Small intestine (tissue), 7 donors: Measurements from ENCODE around the gene RASA3. TPM values are rescaled to one million over a fixed set of nuclear protein-coding genes. Genes with fewer than 3 reads are reported as not detected.

ENCODE experiments used
- DNase-seq, 2 donors: peaks; one replicate each; pipeline versions ENCODE4 v3.0.0 to v3.0.0-alpha.2; 2013
- FAIRE-seq: peaks from 2 replicates; lab custom pipeline; 2012; peaks lifted over from hg19 to GRCh38; lab: Jason Lieb, UNC
- H3K27ac ChIP-seq, 3 donors: one replicate each; pipeline ENCODE4 v1.5.1; 2013; ENCODE audit warnings: low read length in 2 of 3, mild to moderate bottlenecking in 2 of 3, control low read depth in 1 of 3, inconsistent platforms in 1 of 3, low read depth in 1 of 3, moderate library complexity in 1 of 3
- H3K27me3 ChIP-seq, 3 donors: one replicate each; pipeline ENCODE4 v1.6.1; 2013; ENCODE audit warnings: low read length in 3 of 3, inconsistent platforms in 1 of 3; ENCODE audit not compliant: control insufficient read depth in 3 of 3, insufficient read depth in 3 of 3
- H3K36me3 ChIP-seq, 3 donors: one replicate each; pipeline ENCODE4 v1.6.1; 2013; ENCODE audit warnings: low read length in 3 of 3, inconsistent platforms in 1 of 3, low read depth in 1 of 3, mild to moderate bottlenecking in 1 of 3, moderate library complexity in 1 of 3; ENCODE audit not compliant: control insufficient read depth in 3 of 3, insufficient read depth in 2 of 3
- H3K4me1 ChIP-seq, 3 donors: one replicate each; pipeline ENCODE4 v1.6.1; 2013; ENCODE audit warnings: low read length in 2 of 3, inconsistent platforms in 1 of 3, low read depth in 1 of 3, mild to moderate bottlenecking in 1 of 3, moderate library complexity in 1 of 3; ENCODE audit not compliant: control insufficient read depth in 3 of 3, insufficient read depth in 2 of 3
- H3K4me3 ChIP-seq, 3 donors: one replicate each; pipeline ENCODE4 v1.5.1; 2013; ENCODE audit warnings: low read length in 3 of 3, control low read depth in 1 of 3, inconsistent platforms in 1 of 3, low read depth in 1 of 3, mild to moderate bottlenecking in 1 of 3, moderate library complexity in 1 of 3
- H3K9me3 ChIP-seq, 2 donors: one replicate each; pipeline ENCODE4 v1.6.1; 2013; ENCODE audit warnings: low read depth in 1 of 2, low read length in 1 of 2; ENCODE audit not compliant: control insufficient read depth in 2 of 2, insufficient read depth in 1 of 2
- WGBS, 3 donors: extraction: QIAGEN DNeasy Blood & Tissue Kit; methylation state at CpG; one replicate each; pipeline ENCODE4 v1.1.7; 2013; 5-methylcytosine and 5-hydroxymethylcytosine counted together
- polyA plus RNA-seq, 4 donors: library from polyadenylated mRNA; stranded (reverse) in 3 of 4; unstranded in 1 of 4; fragments of 200-250 nt in 3 of 4; fragments of 120-200 nt in 1 of 4; gene quantifications; one replicate each; pipeline versions ENCODE4 v1.2.1 to v1.2.3, GENCODE V29; 2013
- donor health status: healthy with polysubstance abuse.
- donor health status: control.
- donor health status: control.
- donor health status: Bipolar disorder and iron deficiency.
- donor health status: healthy.

RASA3 gene
- polyA plus RNA-seq, 4 donors, result 2.0 to 7.2 (median 6.5) TPM

GRCh38 chr13:113931841-113932459 is 200.5 kb downstream of the RASA3 start:
- Histone ChIP-seq H3K36me3 (no peaks in the 10 kb centered on the region), H3K9me3 (no peaks in the 10 kb centered on the region), H3K27me3 (no peaks in the 10 kb centered on the region), H3K4me1 (peaks cover 0 to 16% (median 0%) of the 10 kb centered on the region in 3 donors), H3K4me3 (no peak overlapping the region), H3K27ac (no peak overlapping the region)
- DNase-seq (no peak), FAIRE-seq (no peak)
- WGBS, 3 donors, result 82 to 85% (median 82%) methylated on average over 16 of the region's 16 CpGs

GRCh38 chr13:113930671-113931637 is 201.5 kb downstream of the RASA3 start:
- peaks cover 0 to 9% (median 0%) of the 10 kb centered on the region in 3 donors for H3K4me1 ChIP-seq
- H3K4me3 ChIP-seq, result no peak overlapping the region
- H3K27ac ChIP-seq, result no peak overlapping the region
- no peak for DNase-seq
- no peaks in the 10 kb centered on the region for H3K9me3 ChIP-seq
- no peaks in the 10 kb centered on the region for H3K36me3 ChIP-seq
- 80 to 84% (median 84%) methylated on average over 36 of the region's 36 CpGs for WGBS, 3 donors
- no peak for FAIRE-seq
- no peaks in the 10 kb centered on the region for H3K27me3 ChIP-seq

GRCh38 chr13:113929628-113930615 is 202.5 kb downstream of the RASA3 start:
- DNase-seq, result no peak
- H3K4me3 ChIP-seq, result no peak overlapping the region
- 86 to 87% (median 86%) methylated on average over 38 of the region's 38 CpGs for WGBS, 3 donors
- peaks cover 0 to under 1% (median 0%) of the 10 kb centered on the region in 3 donors for H3K4me1 ChIP-seq
- no peaks in the 10 kb centered on the region for H3K27me3 ChIP-seq
- no peaks in the 10 kb centered on the region for H3K9me3 ChIP-seq
- no peak overlapping the region for H3K27ac ChIP-seq
- FAIRE-seq, result no peak
- H3K36me3 ChIP-seq, result no peaks in the 10 kb centered on the region

- DNase-seq, result no peak
- no peak overlapping the region for H3K27ac ChIP-seq
Observed at GRCh38 chr13:113928685-113929627, 203.5 kb downstream of the RASA3 start.

More at GRCh38 chr13:113928685-113929627, 203.5 kb downstream of the RASA3 start:
- no peak overlapping the region for H3K4me3 ChIP-seq
- FAIRE-seq, result no peak
- WGBS, 3 donors, result 68 to 80% (median 74%) methylated on average over 26 of the region's 26 CpGs
- no peaks in the 10 kb centered on the region for H3K4me1 ChIP-seq
- no peaks in the 10 kb centered on the region for H3K36me3 ChIP-seq
- no peaks in the 10 kb centered on the region for H3K9me3 ChIP-seq
- H3K27me3 ChIP-seq, result no peaks in the 10 kb centered on the region

Other genes with a start within 250 kb of the RASA3 start
- under 1 TPM in 3 of 4 donors, not detected in 1; 0.04 to 0.27 (median 0.22) TPM for gene C13orf46, start 158.5 kb downstream of the RASA3 start, polyA plus RNA-seq
- not detected for gene CFAP97D2, start 46.6 kb upstream of the RASA3 start, polyA plus RNA-seq
- 10 to 100 TPM; 39.4 to 87.8 (median 48.5) TPM for gene CDC16, start 102.3 kb upstream of the RASA3 start, polyA plus RNA-seq
- 10 to 100 TPM; 38.0 to 74.2 (median 49.7) TPM for gene UPF3A, start 149.0 kb upstream of the RASA3 start, polyA plus RNA-seq
- gene CHAMP1, start 181.9 kb upstream of the RASA3 start, polyA plus RNA-seq, result 10 to 100 TPM in 1 of 4 donors, 1 to 10 TPM in 3; 6.0 to 22.1 (median 7.1) TPM